Measurements from ENCODE around the gene UNC50. TPM values are rescaled to one million over a fixed set of nuclear protein-coding genes. Genes with fewer than 3 reads are reported as not detected.

Gene UNC50
- total and polyA plus RNA-seq, 2 experiments from 2014 or later = 78.8 to 80.0 TPM

DNA sequence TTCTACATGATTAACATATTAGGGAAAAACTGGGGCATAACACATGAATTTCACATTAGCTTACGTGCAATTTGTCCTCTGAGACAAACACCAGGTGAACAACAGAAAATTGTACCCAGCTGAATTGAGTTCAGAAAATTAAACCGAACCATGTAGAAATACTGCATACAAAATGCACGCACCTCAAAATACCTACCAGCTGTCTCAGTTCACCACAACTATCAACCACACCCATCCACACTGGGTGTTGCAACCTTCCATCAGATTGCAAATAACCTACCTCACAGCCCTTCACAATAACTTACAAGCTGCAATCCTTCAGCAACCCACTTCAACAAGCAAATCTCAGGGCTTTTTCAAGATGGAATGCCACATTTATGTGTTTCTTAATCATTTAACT lies 55.9 kb downstream of the UNC50 start:
- H3K79me2 ChIP-seq = no peaks in the 10 kb centered on the region
- DNase-seq (ENCODE audit: low spot score) = no peak
- H4K20me1 ChIP-seq (ENCODE audit: insufficient read depth, poor library complexity, severe bottlenecking) = no peaks in the 10 kb centered on the region
- H2AFZ ChIP-seq = no peak overlapping the region
- H3K9me2 ChIP-seq (replicated peaks; ENCODE audit: insufficient read depth) = no peaks in the 10 kb centered on the region
- TF ChIP-seq EZH2phosphoT487 (IDR thresholded peaks at IDR 0.05; ENCODE audit: low read depth, severe bottlenecking, unreplicated experiment) = no peak
- TF ChIP-seq CTCF (IDR thresholded peaks at IDR 0.05; ENCODE audit: poor library complexity) = no peak
- no peak for TF ChIP-seq EZH2 (IDR thresholded peaks at IDR 0.05; ENCODE audit: borderline replicate concordance)
- no peak overlapping the region for H3K27ac ChIP-seq
- H3K4me2 ChIP-seq = no peak overlapping the region
- H3K9me3 ChIP-seq (ENCODE audit: low read depth) = no peaks in the 10 kb centered on the region
- no peak overlapping the region for H3K4me3 ChIP-seq
- H3K27me3 ChIP-seq = no peaks in the 10 kb centered on the region
- 98% methylated on average over 3 of the region's 3 CpGs for WGBS (ENCODE audit: low lambda C conversion rate, missing lambda C conversion rate)
- no peaks in the 10 kb centered on the region for H3K36me3 ChIP-seq (replicated peaks; ENCODE audit: insufficient read depth, low read depth)
- H3K4me1 ChIP-seq (ENCODE audit: insufficient read depth) = no peaks in the 10 kb centered on the region

DNA sequence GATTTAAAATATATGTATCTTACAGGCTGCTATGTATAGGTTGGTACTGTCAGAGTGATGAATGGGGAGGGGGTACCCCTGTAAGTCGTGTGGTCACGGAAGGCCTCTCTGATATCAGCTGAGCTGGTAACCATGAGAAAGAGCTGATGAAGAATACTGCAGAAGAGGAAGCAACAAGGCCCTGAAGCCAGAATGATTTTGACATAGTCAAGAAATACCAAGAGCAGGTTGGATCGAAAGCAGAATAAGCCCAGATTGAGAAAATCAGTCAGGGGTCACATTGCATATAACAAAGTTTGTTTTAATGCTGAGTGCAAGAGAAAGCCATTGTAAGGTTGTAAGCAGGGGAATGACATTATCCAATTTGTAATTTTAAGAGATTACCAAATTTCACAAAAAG lies 57.3 kb downstream of the UNC50 start:
- no peaks in the 10 kb centered on the region for H3K36me3 ChIP-seq (replicated peaks; ENCODE audit: insufficient read depth, low read depth)
- WGBS (ENCODE audit: low lambda C conversion rate, missing lambda C conversion rate) = 98% methylated on average over 3 of the region's 3 CpGs

More for the DNA sequence above, 57.3 kb downstream of the UNC50 start:
- no peaks in the 10 kb centered on the region for H3K9me2 ChIP-seq (replicated peaks; ENCODE audit: insufficient read depth)
- no peaks in the 10 kb centered on the region for H3K27me3 ChIP-seq
- H3K79me2 ChIP-seq = no peaks in the 10 kb centered on the region
- H3K27ac ChIP-seq = no peak overlapping the region
- H3K4me1 ChIP-seq (ENCODE audit: insufficient read depth) = no peaks in the 10 kb centered on the region
- no peak overlapping the region for H3K4me3 ChIP-seq
- H4K20me1 ChIP-seq (ENCODE audit: insufficient read depth, poor library complexity, severe bottlenecking) = no peaks in the 10 kb centered on the region
- no peak overlapping the region for H3K4me2 ChIP-seq
- H3K9me3 ChIP-seq (ENCODE audit: low read depth) = no peaks in the 10 kb centered on the region
- no peak for DNase-seq (ENCODE audit: low spot score)
- H2AFZ ChIP-seq = no peak overlapping the region
- no peak for TF ChIP-seq EZH2 (IDR thresholded peaks at IDR 0.05; ENCODE audit: borderline replicate concordance)
- TF ChIP-seq CTCF (IDR thresholded peaks at IDR 0.05; ENCODE audit: poor library complexity) = no peak
- TF ChIP-seq EZH2phosphoT487 (IDR thresholded peaks at IDR 0.05; ENCODE audit: low read depth, severe bottlenecking, unreplicated experiment) = no peak

Other genes starting within 250 kb of the UNC50 start
- 9.2 and 13.1 TPM in 2 replicates for gene INPP4A, start 163.7 kb upstream of the UNC50 start, total RNA-seq
- gene INPP4A, start 163.7 kb upstream of the UNC50 start, polyA plus RNA-seq = 6.2 and 7.9 TPM in 2 replicates
- 50.7 and 58.4 TPM in 2 replicates for gene COA5, start 77 bp upstream of the UNC50 start, total RNA-seq
- gene COA5, start 77 bp upstream of the UNC50 start, polyA plus RNA-seq = 48.8 and 49.9 TPM in 2 replicates
- 21.6 and 22.2 TPM in 2 replicates for gene MGAT4A, start 122.5 kb downstream of the UNC50 start, total RNA-seq
- 10.1 and 10.5 TPM in 2 replicates for gene MGAT4A, start 122.5 kb downstream of the UNC50 start, polyA plus RNA-seq